ENCODE results near the gene TBX4.

The TBX4 gene

DNA sequence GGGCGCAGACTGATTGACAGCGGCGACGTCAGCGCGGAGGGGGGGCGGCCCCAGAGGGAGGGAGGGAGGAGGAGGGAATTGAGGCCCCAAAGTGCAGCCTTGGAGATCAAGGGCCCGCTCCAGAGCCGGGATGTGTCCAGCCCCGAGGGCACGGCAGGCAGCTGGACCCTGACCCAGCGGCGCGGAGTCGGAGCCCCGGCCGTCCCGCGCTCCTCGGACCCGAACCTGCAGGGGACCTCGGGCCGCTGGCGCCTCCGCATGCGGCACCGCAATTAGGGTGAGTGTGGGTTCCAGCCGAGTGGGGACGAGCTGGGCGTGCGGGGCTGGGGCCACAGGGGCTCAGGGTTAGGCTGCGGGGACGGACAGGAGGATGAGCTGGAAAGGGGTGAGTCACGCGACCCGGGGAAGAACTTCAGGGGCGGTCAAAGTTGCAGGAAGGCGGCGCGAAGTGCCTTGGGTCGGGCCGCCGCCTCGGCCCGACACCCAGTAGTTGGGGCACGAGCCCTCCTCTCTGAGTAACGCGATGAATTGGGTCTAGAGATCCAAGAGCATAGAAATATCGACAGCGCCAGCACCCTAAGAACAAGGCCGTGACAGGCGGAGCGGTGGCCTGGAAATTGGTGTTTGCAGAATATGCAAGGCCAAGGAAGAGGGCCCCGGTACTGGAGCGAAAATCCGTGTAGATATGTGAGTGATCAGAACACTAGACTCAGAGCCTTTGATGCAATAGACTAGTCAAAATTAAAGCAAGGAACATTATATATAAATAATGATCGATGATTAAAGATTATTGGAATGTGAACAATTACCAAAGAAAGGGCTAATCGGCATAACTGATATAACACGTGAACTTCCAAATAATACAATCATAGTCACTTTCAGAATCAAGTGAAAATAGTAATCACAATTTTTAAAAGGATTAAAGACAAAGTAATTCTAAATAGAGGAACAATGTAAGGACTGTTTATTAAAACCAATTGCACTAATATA, at the start of gene TBX4:
TBX4 (plus strand) TSS at position 122 of the 990 bp plus-strand sequence. CDS start 4,069 bp downstream, outside the sequence.
- DNase-seq (ENCODE audit: low spot score) = no peak

DNA sequence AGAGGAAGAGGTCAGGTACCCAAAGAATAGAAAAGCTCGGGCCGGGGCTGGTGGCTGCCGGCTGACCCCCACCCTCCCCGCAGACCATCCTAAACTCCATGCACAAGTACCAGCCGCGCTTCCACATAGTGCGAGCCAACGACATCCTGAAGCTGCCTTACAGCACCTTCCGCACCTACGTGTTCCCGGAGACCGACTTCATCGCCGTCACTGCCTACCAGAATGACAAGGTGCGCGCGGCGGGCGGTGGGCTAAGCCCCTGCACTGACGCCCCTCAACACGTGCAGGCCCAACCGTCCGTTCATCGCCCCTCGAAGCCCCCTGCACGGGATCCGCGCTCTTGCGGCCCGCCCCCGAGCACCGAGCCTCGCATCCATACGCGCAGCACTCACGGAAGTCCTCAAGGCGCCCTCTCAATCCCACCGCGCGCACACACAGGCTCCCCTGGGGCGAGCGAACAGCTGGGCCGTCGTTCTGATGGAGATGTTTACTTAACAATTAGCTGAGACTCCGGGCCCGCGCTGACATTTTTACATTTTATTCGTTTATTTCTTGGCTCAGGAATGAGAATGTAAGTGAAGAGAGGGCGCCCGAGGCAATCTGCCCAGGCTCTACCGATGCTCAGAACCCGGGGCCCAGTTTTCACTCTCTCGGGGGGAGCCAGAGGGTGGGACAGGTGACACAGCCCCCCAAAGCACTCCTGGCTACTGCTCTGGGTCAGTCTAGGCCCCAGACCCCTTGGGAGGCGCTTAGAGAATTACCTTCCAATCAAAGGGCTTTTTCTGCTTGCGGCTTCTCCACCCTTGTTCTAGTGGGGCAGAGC, 49.0 kb upstream of the TBX4 start:
- DNase-seq (ENCODE audit: low spot score) = peak; percentile 77

DNA sequence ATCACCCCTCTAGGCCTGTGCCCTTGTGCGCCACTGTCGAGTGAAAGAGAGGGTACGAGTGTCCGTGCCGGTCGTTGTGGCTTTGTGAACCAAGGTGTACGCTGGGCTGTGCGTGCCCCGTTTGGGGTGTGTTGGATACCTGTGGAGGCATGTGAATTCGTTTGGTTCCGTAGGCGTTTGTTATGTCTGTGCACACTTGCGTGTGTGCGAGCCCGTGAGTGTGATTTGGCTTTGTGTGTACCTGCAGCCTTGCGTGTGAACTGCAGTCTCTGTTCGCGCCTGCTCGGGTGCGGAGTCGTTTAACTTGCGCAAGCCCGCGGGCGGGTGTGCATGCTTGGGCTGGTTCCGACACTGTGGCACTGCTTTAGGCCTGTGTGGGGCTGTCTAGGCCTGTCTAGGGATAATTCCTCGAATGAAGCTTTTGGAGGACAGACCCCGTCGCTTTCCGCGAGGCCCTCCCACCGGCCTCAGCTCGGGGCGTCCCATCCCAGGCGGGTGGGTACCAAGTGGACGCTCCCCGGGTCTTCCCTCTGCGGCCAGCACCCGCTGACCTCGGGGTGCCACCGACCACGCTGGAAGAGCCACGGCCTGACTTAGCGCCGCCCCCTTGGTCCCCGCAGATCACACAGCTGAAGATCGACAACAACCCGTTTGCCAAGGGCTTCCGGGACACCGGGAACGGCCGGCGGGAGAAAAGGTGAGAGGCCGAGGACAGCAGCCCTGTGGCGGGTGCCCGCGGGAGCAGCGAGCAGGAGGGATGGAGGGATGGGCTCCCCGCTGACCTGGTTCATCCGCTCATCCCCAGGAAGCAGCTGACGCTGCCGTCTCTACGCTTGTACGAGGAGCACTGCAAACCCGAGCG, 48.2 kb upstream of the TBX4 start:
- peak; percentile 72 for DNase-seq (ENCODE audit: low spot score)

DNA sequence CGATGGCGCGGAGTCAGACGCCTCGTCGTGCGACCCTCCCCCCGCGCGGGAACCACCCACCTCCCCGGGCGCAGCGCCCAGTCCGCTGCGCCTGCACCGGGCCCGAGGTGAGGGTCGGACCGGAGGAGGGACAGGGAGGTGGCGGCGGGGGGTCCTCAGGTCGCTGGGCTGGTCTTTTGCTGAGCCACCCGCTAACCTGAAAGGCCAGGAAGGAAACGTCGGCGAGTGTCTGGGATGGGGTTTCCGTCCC, 47.6 kb upstream of the TBX4 start:
- DNase-seq (ENCODE audit: low spot score) = no peak

DNA sequence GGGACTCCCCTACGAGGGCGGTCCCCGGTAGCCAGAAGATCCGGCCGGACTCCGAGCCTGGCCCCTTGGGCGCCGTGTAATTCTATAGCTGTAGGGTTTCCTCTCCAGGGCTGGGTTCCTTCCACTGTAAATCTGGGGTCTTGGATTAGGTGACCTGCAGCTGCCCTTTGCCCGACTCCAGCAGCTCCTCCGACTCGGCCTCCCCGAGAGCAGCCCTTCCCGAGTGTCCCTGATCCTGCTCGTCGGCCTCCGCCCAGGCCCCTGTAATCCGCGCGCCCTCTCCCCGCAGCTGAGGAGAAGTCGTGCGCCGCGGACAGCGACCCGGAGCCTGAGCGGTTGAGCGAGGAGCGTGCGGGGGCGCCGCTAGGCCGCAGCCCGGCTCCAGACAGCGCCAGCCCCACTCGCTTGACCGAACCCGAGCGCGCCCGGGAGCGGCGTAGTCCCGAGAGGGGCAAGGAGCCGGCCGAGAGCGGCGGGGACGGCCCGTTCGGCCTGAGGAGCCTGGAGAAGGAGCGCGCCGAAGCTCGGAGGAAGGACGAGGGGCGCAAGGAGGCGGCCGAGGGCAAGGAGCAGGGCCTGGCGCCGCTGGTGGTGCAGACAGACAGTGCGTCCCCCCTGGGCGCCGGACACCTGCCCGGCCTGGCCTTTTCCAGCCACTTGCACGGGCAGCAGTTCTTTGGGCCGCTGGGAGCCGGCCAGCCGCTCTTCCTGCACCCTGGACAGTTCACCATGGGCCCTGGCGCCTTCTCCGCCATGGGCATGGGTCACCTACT, 47.1 kb upstream of the TBX4 start:
- peak; percentile 84 for DNase-seq (ENCODE audit: low spot score)

DNA sequence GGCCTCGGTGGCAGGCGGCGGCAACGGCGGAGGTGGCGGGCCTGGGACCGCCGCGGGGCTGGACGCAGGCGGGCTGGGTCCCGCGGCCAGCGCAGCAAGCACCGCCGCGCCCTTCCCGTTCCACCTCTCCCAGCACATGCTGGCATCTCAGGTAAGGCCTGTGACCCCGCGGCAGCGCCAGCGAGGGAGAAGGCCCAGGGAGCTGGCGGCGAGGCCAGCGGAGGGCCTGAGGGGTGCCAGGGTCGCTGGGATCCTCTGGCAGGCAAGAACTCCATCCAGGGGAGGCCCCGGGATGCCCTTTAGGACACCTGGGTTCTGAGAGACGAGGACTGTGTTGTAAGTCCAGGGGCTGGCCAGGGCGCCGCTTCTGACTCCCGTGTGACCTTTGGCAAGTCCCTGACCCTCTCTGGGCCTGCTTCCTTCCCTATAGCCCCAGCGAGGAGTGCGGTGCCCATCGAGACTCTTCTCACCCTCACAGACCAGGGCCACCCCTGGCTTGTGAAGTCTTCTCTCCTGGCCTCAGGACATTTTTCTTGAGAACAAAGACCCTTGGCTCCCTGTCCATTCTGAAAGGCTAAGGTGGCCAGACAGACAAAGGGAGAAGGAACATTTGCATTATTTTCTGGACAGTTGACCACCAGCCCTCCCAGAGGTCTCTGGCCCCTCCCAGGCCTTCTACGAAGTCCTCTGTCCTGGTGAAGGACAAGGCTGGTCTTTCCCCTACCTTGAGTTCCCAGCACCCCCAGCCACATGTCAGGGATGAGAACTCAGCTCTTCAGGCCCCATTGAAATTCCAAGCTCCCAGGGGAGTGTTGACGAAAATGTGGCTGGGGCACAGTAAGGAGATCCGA, 46.3 kb upstream of the TBX4 start:
- DNase-seq (ENCODE audit: low spot score) = peak; percentile 45

DNA sequence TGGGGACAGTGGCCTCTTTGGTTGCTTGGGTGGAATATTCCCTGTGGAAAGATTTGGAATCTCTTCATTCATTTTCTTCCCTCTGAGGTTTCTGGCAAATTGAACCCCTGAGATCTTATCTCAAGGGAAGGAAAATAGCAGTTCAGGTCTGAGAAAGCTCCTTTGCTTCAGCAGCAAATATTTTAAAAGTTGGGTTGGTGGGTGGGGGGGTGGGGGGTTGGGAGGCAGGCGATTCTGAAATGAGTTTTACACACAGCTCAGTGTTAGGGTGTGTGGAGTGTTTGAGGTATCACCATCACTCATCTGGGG, 45.7 kb upstream of the TBX4 start:
- no peak for DNase-seq (ENCODE audit: low spot score)

DNA sequence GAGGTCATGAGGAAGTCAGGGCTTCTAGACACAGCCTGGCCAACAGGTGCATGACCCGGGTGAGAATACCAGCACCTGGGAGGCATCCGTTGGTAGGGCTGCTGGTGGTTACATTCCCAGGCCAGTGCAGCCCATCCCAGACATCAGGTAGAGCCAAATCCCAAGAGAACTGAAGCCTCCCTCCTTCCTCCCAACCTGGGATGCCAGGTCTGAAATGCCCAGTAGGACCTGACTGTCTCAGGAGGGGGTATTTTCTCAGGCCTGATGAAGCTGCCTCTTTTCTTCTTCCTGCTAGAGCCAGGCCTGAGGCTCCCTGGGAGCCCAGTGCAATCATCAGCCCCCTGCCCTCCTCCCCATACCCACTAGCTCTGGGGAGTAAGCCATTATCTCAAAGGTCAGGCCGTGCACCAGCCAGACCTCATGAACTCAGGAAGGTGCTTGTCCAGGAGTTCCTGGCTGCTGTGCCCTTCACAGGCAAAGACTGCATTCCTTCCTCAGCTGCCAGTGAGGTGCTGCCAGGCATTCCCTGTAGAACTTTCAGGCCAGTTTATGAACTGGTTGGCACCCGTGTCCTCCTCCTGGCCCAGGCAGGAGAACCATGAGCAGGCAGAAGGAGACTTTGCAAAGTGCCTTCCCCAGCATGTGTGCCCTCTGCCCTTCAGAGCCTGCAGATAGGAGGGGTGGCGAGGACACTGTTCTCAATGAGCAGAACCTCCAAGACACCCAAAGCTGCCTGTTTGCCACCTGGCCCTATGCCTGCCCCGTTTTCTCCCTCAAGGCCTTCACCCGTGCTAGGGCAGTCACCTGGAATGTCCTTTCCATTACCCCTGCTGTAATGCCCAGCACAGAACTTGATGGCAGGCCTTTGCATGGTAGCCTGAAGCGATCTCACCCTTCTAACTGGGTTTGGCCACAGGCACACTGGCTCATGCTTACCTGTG, 45.0 kb upstream of the TBX4 start:
- peak; percentile 51 for DNase-seq (ENCODE audit: low spot score)

DNA sequence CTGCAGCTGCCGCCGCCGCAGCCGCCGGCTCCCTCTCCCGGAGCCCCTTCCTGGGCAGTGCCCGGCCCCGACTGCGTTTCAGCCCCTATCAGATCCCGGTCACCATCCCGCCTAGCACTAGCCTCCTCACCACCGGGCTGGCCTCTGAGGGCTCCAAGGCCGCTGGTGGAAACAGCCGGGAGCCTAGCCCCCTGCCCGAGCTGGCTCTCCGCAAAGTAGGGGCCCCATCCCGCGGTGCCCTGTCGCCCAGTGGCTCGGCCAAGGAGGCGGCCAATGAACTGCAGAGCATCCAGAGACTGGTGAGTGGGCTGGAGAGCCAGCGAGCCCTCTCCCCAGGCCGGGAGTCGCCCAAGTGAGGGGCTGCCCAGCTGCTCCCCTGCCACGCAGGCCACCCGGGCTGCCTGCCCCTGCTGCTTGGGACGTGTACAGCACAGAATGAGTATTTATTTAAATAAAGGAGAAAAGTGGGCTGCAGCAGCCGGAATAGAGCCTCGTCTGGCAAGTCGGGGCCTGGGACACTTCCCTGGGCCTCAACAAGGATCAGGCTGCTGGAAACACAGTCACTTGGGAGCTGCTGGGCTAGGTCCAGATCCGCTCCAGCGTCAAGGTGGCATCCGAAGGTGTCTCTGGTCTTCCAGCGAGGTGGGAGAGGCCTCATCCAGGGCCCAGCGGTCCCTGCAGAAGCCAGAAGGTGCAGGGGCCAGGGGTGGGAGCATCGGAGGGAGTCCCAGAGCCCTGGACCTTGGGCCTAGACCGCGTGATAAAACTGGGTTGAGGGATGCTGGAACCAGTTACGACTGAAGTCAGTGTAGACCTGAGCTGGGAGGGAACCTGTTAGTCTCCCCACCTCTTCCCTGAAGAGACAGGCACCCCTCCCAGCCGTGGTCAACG, 43.8 kb upstream of the TBX4 start:
- DNase-seq (ENCODE audit: low spot score) = peak; percentile 64

DNA sequence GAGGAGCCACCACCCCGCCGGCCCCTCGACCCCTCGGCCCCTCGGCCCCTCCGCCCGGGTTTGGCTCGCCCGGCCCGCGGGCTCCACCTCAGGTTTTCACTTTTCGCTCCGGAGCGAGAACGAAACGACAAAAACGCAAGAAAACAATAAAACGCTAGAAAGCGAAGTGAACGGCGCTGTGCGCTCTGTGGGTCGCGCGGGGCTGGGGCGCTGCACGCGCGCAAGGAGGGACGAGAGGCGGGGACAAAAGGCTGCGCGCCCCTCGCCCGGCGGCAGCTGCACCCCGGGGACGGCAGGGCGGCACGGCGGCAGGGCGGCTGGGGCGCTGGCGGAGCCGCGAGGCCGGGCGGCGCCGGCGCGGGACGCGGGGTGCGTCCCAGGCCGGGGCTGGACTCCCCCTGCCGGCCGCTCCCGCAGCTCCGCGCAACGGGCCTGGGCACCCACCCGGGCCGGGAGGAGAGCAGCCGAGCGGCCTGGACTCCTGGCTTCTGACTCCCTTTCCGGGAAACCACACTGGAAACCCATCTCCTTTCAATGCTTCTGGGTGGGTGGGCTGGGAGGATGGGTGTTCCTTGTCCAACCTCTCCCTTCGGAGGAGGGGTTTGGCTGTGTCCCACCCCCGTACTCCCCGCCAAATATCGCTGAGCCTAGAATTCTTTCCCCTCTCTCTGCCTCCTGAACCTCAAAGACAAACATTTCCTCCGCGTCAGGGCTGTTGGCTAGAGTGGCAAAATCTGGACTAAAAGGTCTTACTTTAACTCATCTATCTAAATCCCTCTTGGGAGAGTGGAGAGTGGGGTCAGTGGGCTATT, 42.7 kb upstream of the TBX4 start:
- peak; percentile 80 for DNase-seq (ENCODE audit: low spot score)

DNA sequence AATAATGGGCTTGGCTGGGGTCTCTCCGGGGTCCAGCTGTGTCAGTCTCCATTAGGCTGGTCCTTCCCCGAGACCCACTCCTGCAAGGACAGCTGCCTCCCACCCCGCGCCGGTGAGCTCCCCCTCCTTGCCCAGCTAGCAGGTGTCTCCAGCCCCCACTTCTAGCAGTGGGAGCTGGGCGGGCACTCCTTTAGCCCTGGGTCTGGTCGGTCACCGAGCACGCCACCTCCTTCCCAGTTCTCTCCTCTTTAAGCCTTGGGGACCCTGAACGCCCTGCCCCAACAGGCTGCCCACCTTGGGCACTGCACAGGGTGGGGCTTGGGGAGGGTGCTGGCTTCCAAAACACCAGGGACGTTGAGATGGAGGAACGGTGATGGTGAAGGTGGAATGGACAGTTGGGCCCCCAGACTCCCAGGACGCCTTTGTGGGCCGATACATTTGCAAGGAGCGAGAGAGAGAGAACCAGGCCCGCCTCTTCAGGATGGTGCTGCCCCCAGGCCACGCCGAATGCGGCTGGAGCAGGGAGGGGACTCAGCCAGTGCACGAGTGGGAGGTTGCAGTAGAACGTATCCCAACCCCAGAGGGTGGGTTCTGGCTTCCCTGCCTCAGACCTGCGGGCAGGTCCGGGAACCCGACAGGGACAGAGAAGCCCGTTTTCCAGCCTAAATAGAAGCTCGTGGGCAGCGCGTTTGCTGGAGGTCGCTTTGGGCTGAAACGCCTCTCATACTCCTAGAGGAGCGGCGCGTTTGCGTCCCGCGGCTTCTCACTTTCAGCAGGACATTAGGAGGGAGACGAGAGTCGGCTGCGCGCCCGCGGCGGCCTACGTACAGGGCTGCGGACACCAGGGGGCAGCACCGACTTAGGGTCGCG, 41.8 kb upstream of the TBX4 start:
- peak; percentile 92 for DNase-seq (ENCODE audit: low spot score)

DNA sequence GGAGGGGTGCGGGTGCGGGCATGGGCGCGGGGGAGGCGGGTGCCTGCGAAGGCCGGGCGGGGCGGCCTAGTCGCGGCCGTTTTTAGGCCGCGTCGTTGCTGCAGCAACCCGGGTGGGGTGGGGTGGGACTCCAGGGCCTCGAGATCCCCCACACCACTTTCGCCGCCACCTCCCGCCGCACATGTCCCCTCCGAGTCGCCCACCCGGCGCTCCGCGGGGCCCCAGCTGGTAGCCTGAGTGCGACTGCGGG, 41.3 kb upstream of the TBX4 start:
- no peak for DNase-seq (ENCODE audit: low spot score)

DNA sequence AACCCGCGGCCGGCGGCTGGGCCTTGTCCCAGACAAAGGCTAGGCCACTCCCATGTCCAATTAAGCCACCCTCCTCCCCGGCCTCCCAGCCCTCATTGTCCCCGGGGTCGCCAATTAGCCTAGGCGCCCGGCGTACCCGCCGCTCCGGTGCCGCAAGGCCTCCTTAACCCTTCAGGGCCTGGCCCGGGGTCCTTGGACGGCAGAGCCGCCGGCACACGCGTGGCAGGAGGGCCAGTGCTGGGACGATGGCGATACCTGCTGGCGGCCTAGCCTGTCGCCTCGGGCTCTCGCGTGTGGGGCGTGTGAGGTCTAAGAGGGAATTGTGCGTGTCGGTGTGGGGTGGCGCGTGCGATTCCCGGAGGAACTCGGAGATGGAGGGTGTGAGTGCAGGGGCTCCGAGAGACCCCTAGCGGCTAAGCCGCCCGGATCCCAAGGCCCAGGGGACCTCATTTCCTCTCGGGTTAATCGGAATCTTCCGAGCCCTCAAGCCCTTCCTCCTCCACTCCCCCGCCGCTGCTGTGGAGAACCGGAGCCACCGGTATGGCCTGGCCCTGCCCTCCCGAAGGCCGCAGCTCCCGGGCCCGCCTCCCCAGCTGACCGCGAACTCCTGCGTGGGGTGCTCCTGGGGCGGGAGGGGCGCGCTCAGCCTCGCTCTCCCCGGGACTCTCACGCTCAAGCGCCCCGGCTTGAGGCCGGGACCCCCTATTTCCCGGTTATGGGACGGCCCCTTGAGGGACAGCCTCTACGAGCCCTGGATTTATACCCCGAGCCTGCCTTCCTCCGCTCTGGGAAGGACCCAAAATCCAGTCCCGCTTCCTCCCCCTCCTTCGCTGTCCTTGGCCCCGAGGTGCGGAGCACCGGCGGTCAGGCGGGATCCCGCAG, 40.7 kb upstream of the TBX4 start:
- DNase-seq (ENCODE audit: low spot score) = peak; percentile 87

DNA sequence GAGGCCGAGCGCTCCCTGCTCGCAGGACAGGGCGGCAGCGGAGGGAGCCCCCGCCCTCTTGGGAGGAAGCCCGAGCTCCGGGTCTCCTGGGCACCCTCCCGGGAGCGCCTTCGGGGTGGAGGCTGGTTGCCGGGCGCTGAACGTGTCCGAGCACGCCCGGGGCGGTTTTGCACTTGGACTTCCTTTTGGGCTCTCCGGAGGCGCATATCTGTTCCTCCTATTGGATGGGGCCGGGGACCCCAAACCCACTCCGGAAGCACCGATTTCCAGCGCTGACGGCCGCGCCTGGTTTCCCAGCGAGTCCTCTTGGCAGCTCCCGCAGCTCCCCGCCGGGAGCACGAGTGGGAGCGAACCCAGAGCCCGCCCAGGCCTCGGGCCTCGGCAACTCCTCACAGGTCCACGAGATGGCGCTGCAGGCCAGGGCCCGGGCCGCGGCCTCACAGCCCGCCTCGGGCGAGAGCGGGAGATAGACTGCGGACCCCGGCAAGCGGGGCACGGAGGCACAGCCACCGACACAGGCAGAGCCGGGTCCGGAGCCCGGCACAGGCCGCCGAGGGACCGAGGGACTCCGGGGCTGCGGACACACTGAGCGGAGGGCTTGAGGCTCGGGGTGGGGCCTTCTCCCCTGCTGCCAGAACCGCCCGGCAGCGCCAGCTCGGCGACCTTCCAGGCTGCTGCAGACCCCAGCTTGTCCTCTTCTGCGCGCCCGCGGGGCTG, 39.9 kb upstream of the TBX4 start:
- peak; percentile 96 for DNase-seq (ENCODE audit: low spot score)

All from ecto neural progenitor cell (in vitro differentiated cells).